ENCODE results near the gene ESRP2. TPM values are rescaled to one million over a fixed set of nuclear protein-coding genes. Genes with fewer than 3 reads are reported as not detected.
A peak's percentile ranks its signal among the peaks of the same experiment; 100 is the strongest.

Gene ESRP2
- polyA plus RNA-seq, 3 donors, result 29.1 to 45.3 (median 38.1) TPM

DNA sequence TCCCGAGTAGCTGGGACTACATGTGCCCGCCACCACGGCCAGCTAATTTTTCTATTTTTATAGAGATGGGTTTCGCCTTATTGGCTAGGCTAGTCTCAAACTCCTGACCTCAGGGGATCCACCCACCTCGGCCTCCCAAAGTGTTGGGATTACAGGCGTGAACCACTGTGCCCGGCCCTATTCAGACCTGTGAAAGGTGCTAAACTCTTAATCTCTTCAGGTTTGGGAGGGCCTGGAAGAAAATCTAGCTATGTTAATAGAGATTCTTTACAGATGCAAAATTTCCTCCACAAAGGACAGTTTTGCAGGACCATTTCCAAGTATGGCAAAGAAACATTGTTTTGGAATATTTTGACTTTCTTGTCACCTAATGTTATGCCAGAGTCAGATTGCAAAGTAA lies 6.2 kb upstream of the ESRP2 start:
- DNase-seq, result no peak

DNA sequence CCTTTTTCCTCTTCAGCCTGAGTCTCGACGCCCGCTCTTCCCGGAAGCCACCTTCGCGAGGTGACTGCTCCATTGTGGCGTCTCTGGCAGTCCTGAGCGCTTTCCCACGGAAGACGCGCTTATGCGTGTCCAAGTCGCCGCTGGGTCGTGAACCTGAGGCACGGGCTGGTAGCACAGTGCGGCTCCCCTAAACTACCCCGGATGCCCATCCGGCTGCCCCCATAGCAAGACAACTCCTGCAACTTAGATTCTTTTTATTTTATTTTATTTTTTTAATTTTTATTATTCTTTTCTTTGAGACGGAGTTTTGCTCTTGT lies 2.1 kb upstream of the ESRP2 start:
- no peak for DNase-seq

GRCh38 chr16:68237243-68238028 lies 1.5 kb upstream of the ESRP2 start:
- peak; percentile 99 for DNase-seq

DNA sequence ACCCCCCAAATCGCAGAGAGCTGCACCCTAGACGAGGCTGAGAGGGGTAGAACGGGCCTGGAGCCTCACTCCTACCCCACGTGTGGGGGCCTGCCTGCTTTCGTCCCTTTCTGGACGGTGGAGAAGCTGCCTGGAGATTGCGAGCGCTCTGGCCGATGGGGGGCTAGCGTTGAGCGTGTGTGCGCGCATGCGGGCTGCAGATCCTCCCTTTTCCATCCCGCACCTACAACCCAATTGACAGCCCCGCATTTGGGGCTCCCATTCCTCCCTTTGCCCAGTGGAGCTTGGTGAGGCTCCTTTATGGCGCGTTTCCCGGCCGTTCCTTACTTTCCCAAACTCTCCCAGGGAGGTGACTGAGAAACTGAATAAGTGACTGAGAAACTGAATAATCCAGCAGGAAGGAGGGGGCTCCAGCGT lies 907 bp upstream of the ESRP2 start:
- peak; percentile 12 for DNase-seq

DNA sequence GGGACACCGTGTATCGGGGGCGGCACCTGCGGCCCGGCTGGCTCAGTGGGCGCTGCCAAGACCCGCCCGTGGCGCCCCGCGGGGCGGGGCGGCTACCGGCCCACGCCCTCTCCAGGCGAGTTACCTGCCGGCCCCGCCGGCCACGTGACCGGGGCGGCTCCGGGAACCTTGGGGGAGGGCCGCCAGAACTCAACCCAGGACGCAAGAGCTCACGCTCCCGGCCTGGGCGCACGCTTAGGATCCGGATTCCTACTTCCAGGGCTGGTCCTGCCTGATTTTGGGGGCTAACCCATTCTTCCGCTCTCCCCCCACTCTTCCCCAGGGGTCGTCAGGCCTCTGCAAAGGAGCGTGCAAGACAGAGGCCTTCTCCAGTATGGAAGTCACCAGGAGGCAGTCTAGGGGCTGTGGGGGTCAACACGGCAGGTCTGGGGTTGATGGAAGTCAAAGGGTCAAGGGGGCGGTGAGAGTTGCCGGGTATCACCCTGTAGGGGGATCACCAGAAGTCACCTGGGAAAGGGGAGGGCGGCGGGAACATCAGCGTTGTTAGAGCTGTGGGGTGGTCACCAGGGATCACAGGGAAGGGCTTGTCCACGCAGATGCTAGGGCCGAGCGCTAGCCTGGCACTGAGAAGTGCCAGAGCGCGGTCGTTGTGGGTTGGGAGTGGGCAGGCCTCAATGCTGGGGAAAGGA lies 354 bp upstream of the ESRP2 start:
- peak; percentile 58 for DNase-seq

DNA sequence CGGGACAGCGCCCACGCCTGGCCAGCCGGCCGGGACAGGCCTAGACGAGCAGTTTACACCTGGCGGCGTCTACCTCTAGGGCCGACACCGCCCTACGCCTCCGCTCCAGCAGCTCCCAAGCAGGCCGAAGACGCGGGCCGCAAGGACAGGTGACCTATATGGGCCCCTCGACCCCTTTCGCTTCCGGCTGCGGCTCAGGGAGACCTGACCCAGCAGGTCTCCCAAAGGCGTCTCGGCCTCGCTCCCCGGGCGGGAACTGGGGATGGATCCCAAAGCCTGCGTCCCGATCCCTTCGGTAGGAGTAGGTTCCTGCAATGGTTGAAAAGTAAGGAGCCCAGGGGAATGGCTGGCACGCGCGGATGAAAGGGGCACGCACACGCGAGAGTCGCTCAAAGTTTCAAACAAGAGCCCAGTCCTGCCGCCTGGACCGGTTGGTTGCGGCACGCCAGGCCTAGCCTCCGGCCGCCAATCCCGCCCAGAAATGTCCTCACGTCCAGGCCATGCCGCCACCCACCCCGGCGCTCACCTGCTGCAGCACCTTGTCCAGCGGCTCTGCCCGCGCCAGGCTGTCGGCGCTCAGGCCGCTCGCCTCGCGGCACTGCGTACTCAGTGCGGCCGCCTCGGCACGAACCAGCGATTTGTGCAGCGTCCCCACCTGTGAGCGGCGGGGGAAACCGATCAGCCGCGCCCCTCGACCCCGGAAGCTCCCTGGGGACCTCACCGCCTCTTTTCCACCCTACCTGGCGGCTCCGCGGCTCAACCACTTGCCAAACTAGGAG lies 630 bp downstream of the ESRP2 start:
- DNase-seq, result peak; percentile 15

GRCh38 chr16:68234188-68235107 lies 1.5 kb downstream of the ESRP2 start:
- DNase-seq, result peak; percentile 69

DNA sequence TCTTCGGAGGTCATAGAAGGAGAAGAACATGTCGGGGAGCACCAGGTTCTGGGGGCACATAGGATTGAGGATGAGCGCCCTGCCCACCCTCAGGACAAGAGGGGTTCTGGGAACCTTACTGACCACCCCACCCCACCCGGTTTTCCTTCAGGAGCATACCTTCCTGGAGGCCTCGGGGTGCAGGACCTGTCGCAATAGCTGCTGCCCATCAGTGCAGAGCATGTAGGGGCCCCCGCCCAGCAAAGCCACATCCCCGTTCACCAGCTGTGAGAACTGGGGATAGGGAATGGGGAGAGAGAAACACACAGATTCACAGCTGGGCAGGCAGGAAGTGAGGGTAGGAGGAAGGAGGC lies 2.1 kb downstream of the ESRP2 start:
- DNase-seq, result no peak

- DNase-seq, result no peak
These were observed 2.7 kb downstream of the ESRP2 start for GRCh38 chr16:68233085-68233834.

- no peak for DNase-seq
These were observed 3.6 kb downstream of the ESRP2 start for GRCh38 chr16:68232335-68232734.

- DNase-seq, result no peak
These were observed 4.4 kb downstream of the ESRP2 start for GRCh38 chr16:68231384-68232136.

- DNase-seq, result no peak
These were observed 5.0 kb downstream of the ESRP2 start for GRCh38 chr16:68230956-68231355.

DNA sequence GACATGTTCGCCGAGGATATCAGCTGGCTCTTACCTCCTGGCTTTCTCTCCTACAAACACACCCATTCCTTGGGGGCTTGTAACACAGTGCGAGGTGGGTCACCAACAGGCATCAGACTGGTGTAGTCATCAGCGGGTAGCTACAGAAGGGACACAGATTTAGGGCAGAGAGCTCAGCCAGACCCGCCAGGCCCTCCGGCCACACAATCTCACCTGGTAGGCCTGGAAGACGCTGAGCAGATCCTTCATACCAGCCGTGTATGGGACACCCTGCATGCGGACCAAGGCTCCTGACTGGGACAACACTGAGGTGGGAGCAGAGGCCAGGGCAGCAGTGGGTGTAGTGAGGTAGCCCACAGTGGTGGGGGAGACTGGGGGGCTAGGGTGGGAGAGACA lies 5.8 kb downstream of the ESRP2 start:
- DNase-seq, result no peak

- DNase-seq, result peak; percentile 64
These were observed 6.3 kb downstream of the ESRP2 start for GRCh38 chr16:68229431-68230175.

DNA sequence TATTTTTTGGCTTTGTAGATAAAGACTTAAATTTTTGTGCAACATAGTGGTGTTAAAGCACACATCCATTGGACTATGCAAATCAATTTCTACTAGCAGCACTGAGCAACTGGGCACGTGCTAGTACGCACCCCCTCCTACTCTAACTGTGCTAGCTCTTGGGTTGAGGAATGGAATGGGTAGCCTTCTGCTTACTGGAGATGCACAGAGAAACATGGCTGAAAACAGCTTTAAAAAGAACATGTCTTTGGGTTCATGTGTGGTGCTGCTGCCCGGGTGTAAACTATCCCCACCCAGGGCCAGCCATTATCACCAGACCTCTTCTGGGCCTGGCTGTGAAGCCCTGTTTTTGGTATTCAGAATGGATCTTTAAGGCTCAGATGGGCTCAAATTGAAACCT lies 7.3 kb downstream of the ESRP2 start:
- no peak for DNase-seq

- DNase-seq, result no peak
These were observed 7.9 kb downstream of the ESRP2 start for GRCh38 chr16:68227850-68228553.

GRCh38 chr16:68227183-68227793 lies 8.6 kb downstream of the ESRP2 start:
- DNase-seq, result no peak

- no peak for DNase-seq
These were observed 9.8 kb downstream of the ESRP2 start for GRCh38 chr16:68226116-68226515.

All from renal pelvis (tissue), 4 donors.